ENCODE measurements around the gene DNAJB2.

Gene DNAJB2

DNA sequence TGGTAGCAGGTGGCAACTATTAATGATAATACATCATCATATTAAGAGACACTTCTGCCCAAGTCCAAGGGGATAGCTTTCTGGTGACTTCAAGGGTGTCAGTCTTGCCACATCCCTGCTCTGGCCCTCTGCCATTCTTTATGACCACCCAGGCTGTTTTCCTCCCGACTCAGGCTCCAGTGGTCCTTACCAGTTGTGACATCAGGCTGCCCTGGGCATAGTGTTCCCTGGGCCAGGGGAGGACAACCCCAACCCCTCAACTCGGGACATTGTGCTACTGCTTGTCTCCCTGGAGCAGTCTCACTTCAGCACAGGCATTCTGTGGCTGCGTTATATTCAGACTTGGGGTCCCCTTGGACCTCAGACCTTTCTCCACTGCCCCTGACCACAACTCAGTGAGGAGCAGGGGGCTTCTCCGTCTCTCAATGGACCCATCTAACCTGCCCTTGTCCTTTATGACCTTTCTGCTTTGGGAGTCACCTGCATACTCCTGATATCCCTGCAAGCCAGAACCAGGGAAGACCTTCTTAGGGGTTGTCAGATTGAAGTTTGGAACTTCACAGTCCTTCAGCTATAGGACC, 12.8 kb downstream of the DNAJB2 start:
- H3K27me3 ChIP-seq (ENCODE audit: insufficient read depth, insufficient read length) = peaks cover 3% of the 10 kb centered on the region
- H3K9ac ChIP-seq (ENCODE audit: insufficient read length, low read depth) = no peak overlapping the region
- peaks cover 25% of the 10 kb centered on the region for H3K36me3 ChIP-seq (ENCODE audit: insufficient read depth, insufficient read length, low read length)
- H3K4me1 ChIP-seq (ENCODE audit: insufficient read depth, insufficient read length) = peaks cover 11% of the 10 kb centered on the region
- peaks cover 35% of the 10 kb centered on the region for H3K9me3 ChIP-seq (ENCODE audit: insufficient read depth, low read length)
- no peak for DNase-seq (ENCODE audit: low read depth, low spot score)
- H3K4me3 ChIP-seq (ENCODE audit: insufficient read length, low read depth) = no peak overlapping the region
- TF ChIP-seq SUZ12 (IDR thresholded peaks at IDR 0.05; ENCODE audit: extremely low read depth, insufficient read depth, insufficient read length) (no peak), ZNF274 (IDR thresholded peaks at IDR 0.05; ENCODE audit: low read depth, low read length) (no peak), YY1 (IDR thresholded peaks at IDR 0.05; ENCODE audit: insufficient read depth, insufficient read length) (no peak)

DNA sequence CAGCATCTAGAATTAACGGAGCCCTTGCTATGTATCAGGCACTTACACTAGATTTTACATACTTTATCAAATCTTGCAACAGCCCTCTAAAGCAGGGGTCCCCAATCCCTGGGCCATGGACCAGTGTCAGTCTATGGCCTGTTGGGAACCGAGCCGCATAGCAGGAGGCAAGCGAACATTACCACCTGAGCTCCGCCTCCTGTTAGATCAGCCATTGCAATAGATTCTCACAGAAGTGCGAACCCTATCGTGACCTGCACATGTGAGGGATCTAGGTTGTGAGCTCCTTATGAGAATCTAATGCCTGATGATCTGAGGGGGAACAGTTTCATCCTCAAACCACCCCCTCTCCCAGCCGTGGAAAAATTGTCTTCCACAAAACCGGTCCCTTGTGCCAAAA, 13.4 kb downstream of the DNAJB2 start:
- Histone ChIP-seq H3K27me3 (ENCODE audit: insufficient read depth, insufficient read length) (peaks cover 3% of the 10 kb centered on the region), H3K9me3 (ENCODE audit: insufficient read depth, low read length) (peaks cover 35% of the 10 kb centered on the region), H3K9ac (ENCODE audit: insufficient read length, low read depth) (no peak overlapping the region), H3K4me3 (ENCODE audit: insufficient read length, low read depth) (no peak overlapping the region), H3K4me1 (ENCODE audit: insufficient read depth, insufficient read length) (peaks cover 9% of the 10 kb centered on the region), H3K36me3 (ENCODE audit: insufficient read depth, insufficient read length, low read length) (peaks cover 30% of the 10 kb centered on the region)
- no peak for DNase-seq (ENCODE audit: low read depth, low spot score)
- TF ChIP-seq YY1 (IDR thresholded peaks at IDR 0.05; ENCODE audit: insufficient read depth, insufficient read length) = no peak
- TF ChIP-seq ZNF274 (IDR thresholded peaks at IDR 0.05; ENCODE audit: low read depth, low read length) = no peak
- no peak for TF ChIP-seq SUZ12 (IDR thresholded peaks at IDR 0.05; ENCODE audit: extremely low read depth, insufficient read depth, insufficient read length)

DNA sequence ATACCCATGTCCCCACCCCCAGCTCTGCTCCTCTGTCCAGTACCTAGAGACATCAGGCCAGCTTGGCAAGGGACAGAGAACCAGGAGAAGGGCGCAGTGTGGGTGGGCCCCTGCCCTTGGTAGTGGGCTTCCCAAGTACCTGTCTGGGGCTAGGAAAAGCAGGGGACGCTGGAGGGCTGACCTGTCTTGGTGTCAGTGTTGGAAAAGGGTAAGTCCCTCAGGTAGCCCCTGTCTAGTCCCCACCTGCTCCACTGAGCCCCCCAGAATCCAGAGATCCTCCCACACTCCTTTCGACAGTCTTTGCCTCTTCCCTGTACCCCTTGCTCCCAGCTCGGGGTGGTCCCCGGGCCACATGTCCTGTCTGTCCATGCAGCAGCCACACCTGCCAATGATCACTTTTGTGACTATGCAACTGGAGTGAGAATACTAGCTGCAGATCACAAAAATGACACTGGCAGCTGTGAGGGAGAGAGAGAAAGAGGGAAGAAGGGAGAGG, 14.6 kb downstream of the DNAJB2 start:
- TF ChIP-seq ZNF274 (IDR thresholded peaks at IDR 0.05; ENCODE audit: low read depth, low read length) (no peak), YY1 (IDR thresholded peaks at IDR 0.05; ENCODE audit: insufficient read depth, insufficient read length) (no peak), SUZ12 (IDR thresholded peaks at IDR 0.05; ENCODE audit: extremely low read depth, insufficient read depth, insufficient read length) (no peak)
- Histone ChIP-seq H3K27me3 (ENCODE audit: insufficient read depth, insufficient read length) (peaks cover 4% of the 10 kb centered on the region), H3K4me1 (ENCODE audit: insufficient read depth, insufficient read length) (peaks cover 8% of the 10 kb centered on the region), H3K9ac (ENCODE audit: insufficient read length, low read depth) (no peak overlapping the region), H3K4me3 (ENCODE audit: insufficient read length, low read depth) (no peak overlapping the region), H3K36me3 (ENCODE audit: insufficient read depth, insufficient read length, low read length) (peaks cover 32% of the 10 kb centered on the region), H3K9me3 (ENCODE audit: insufficient read depth, low read length) (peaks cover 35% of the 10 kb centered on the region)
- no peak for DNase-seq (ENCODE audit: low read depth, low spot score)

DNA sequence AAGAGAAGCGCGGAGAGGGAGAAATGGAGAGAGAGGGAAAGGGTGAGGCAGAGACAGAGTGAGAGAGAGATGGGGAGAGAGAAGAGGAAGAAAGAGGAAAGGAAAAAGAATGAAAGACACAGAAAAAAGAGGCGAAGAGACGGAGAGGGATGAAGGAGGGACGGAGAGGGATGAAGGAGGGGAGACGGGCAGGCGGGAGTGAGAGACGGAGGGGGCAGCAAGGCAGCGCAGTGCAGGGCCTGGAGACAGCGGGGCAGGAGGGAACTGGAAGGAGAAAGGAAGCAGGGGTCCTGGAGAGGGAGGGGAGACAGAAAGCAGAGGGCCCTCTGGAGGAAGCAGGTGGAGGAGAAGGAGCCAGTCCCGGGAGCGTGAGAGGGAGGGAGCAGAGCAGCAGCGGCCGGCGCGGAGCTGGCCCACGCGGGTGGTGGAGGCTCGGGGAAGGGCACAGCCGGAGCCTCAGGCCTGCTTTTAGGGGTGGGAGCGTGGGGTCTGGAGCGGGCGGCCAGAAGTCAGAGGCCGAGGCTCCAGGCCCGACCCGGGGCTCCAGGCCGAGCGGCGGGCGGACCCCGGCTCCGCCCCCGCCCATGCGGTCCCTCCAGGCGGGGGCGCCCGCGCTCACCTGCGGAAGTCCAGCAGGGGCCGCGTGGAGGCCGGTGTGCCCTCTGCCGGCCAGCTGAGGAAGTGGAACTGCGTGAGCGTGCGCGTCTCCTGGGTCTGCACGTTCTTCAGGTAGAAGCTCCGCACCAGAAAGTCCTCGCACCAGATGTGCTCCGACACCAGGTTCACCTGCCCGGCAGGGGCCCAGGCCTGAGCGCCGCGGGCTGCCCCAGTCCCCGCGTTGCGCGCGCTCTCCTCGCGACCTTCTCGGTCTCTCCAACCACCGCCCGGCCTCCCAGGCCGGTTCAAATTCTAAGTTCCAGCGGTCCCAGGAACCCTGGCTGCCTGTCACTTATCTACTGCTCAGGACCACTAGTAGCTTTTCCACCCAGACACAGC, 15.5 kb downstream of the DNAJB2 start:
- H3K36me3 ChIP-seq (ENCODE audit: insufficient read depth, insufficient read length, low read length) = peaks cover 41% of the 10 kb centered on the region
- peak overlapping the region; percentile 82 for H3K9ac ChIP-seq (ENCODE audit: insufficient read length, low read depth)
- DNase-seq (ENCODE audit: low read depth, low spot score) = peak; percentile 90
- TF ChIP-seq ZNF274 (IDR thresholded peaks at IDR 0.05; ENCODE audit: low read depth, low read length) (no peak), YY1 (IDR thresholded peaks at IDR 0.05; ENCODE audit: insufficient read depth, insufficient read length) (no peak), SUZ12 (IDR thresholded peaks at IDR 0.05; ENCODE audit: extremely low read depth, insufficient read depth, insufficient read length) (no peak)
- H3K9me3 ChIP-seq (ENCODE audit: insufficient read depth, low read length) = peaks cover 35% of the 10 kb centered on the region
- peaks cover 9% of the 10 kb centered on the region for H3K4me1 ChIP-seq (ENCODE audit: insufficient read depth, insufficient read length)
- peak overlapping the region; percentile 73 for H3K4me3 ChIP-seq (ENCODE audit: insufficient read length, low read depth)
- H3K27me3 ChIP-seq (ENCODE audit: insufficient read depth, insufficient read length) = peaks cover 12% of the 10 kb centered on the region

DNA sequence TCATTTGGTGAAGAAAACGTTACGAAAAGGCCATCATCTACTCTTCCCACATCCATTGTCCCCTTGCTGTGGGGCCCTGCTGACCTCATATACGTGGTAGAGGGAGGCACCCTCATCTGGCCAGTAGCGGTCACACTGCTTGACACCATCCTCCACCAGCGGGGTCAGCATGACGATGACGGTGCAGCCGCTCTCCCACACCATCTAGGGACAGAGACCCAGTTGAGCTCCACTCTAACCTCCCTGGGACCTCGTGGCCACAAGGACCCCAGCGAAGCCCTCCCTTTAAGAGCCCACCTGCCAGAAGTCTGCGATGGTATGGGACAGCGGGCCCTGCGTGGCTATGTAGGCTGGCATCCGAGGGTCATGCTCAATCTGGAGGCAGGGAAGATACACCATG, 17.0 kb downstream of the DNAJB2 start:
- Histone ChIP-seq H3K9me3 (ENCODE audit: insufficient read depth, low read length) (peaks cover 35% of the 10 kb centered on the region), H3K27me3 (ENCODE audit: insufficient read depth, insufficient read length) (peaks cover 15% of the 10 kb centered on the region), H3K36me3 (ENCODE audit: insufficient read depth, insufficient read length, low read length) (peaks cover 37% of the 10 kb centered on the region), H3K9ac (ENCODE audit: insufficient read length, low read depth) (no peak overlapping the region), H3K4me3 (ENCODE audit: insufficient read length, low read depth) (no peak overlapping the region), H3K4me1 (ENCODE audit: insufficient read depth, insufficient read length) (peaks cover 14% of the 10 kb centered on the region)
- no peak for DNase-seq (ENCODE audit: low read depth, low spot score)
- TF ChIP-seq YY1 (IDR thresholded peaks at IDR 0.05; ENCODE audit: insufficient read depth, insufficient read length) (no peak), ZNF274 (IDR thresholded peaks at IDR 0.05; ENCODE audit: low read depth, low read length) (no peak), SUZ12 (IDR thresholded peaks at IDR 0.05; ENCODE audit: extremely low read depth, insufficient read depth, insufficient read length) (no peak)

DNA sequence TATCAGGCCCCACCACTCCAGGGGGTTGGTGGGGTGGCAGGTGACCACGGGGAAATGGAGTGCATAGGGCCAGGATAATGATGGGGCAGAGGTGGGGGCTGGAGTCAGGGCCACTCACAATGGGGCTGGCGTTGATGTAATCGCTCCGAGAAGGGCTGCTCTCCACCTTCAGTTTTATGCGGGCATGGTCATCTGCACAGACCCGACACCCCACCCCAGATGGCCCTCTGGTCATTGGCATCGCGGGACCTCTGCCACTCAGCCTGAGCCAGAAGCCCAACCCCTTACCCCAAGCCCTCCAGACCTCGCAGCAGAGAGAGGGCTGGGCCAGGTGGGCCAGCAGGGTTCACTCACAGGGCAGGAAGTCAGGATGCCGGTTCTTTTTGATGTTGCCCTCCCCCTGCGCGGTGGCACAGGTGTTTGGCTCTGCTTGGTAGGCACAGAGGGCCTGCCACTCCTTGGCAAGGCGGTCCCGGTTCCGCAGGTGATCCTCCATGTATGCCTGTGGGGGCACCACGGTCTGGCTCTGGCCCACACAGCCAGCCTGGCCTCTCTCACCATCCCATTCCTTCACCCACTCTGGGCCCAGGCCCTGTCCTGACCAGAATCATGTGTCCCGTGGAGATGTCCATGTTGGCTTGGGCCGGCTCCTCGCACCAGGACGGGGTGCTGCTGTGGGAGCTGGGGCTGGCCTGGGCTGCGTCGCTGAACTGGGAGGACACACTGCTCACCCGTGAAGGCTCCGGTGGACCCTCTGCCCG, 17.6 kb downstream of the DNAJB2 start:
- H3K27me3 ChIP-seq (ENCODE audit: insufficient read depth, insufficient read length) = peaks cover 15% of the 10 kb centered on the region
- no peak overlapping the region for H3K9ac ChIP-seq (ENCODE audit: insufficient read length, low read depth)
- H3K9me3 ChIP-seq (ENCODE audit: insufficient read depth, low read length) = peaks cover 35% of the 10 kb centered on the region
- no peak for TF ChIP-seq ZNF274 (IDR thresholded peaks at IDR 0.05; ENCODE audit: low read depth, low read length)
- no peak for TF ChIP-seq YY1 (IDR thresholded peaks at IDR 0.05; ENCODE audit: insufficient read depth, insufficient read length)
- TF ChIP-seq SUZ12 (IDR thresholded peaks at IDR 0.05; ENCODE audit: extremely low read depth, insufficient read depth, insufficient read length) = no peak
- no peak for DNase-seq (ENCODE audit: low read depth, low spot score)
- H3K4me3 ChIP-seq (ENCODE audit: insufficient read length, low read depth) = no peak overlapping the region
- peaks cover 41% of the 10 kb centered on the region for H3K36me3 ChIP-seq (ENCODE audit: insufficient read depth, insufficient read length, low read length)
- peaks cover 14% of the 10 kb centered on the region for H3K4me1 ChIP-seq (ENCODE audit: insufficient read depth, insufficient read length)
